HG02798 (cell line): ENCODE data around the gene P2RX2.

Experiments used
- ATAC-seq: cut with Tn5 transposase; IDR thresholded peaks from one replicate; pipeline ENCODE4 v1.9.1; 2021; ENCODE audit warnings: mild to moderate bottlenecking; ENCODE audit not compliant: unreplicated experiment, poor library complexity

P2RX2 gene

GRCh38 chr12:132617135-132617701 is 1.4 kb upstream of the P2RX2 start:
- no peak for ATAC-seq

- ATAC-seq, result no peak
These were observed 524 bp upstream of the P2RX2 start for GRCh38 chr12:132617822-132618682.

- no peak for ATAC-seq
These were observed 452 bp downstream of the P2RX2 start for GRCh38 chr12:132619071-132619385.

GRCh38 chr12:132619386-132620112 is 973 bp downstream of the P2RX2 start:
- ATAC-seq, result no peak

- no peak for ATAC-seq
These were observed 1.7 kb downstream of the P2RX2 start for GRCh38 chr12:132620113-132620898.

GRCh38 chr12:132620899-132621656 is 2.5 kb downstream of the P2RX2 start:
- no peak for ATAC-seq

GRCh38 chr12:132621657-132622435 is 3.3 kb downstream of the P2RX2 start:
- ATAC-seq, result no peak

GRCh38 chr12:132622437-132623071 is 4.0 kb downstream of the P2RX2 start:
- ATAC-seq, result no peak

GRCh38 chr12:132623072-132623869 is 4.7 kb downstream of the P2RX2 start:
- ATAC-seq, result no peak

GRCh38 chr12:132624186-132624855 is 5.7 kb downstream of the P2RX2 start:
- no peak for ATAC-seq

GRCh38 chr12:132624910-132625630 is 6.5 kb downstream of the P2RX2 start:
- no peak for ATAC-seq

GRCh38 chr12:132625731-132626430 is 7.3 kb downstream of the P2RX2 start:
- ATAC-seq, result no peak

GRCh38 chr12:132629330-132629729 is 10.8 kb downstream of the P2RX2 start:
- no peak for ATAC-seq

- no peak for ATAC-seq
These were observed 12.1 kb downstream of the P2RX2 start for GRCh38 chr12:132630672-132631071.

- ATAC-seq, result no peak
These were observed 13.1 kb downstream of the P2RX2 start for GRCh38 chr12:132631666-132632065.
